ENCODE data around the gene SUPT16H. TPM values are rescaled to one million over a fixed set of nuclear protein-coding genes. Genes with fewer than 3 reads are reported as not detected.
A peak's percentile ranks its signal among the peaks of the same experiment; 100 is the strongest.
"Not testable (repeated sequence)": the region's sequence is repeated elsewhere in the genome, so short reads cannot be mapped to it uniquely, and the experiment has no call there.

The SUPT16H gene
- polyA plus RNA-seq, 3 donors = 136 to 166 (median 145) TPM

GRCh38 chr14:21317398-21317797, 66.4 kb downstream of the SUPT16H start:
- no peak for DNase-seq (ENCODE audit: extremely low read depth in 1 of 11, low read depth in 9 of 11, low spot score in 4 of 11)

DNA sequence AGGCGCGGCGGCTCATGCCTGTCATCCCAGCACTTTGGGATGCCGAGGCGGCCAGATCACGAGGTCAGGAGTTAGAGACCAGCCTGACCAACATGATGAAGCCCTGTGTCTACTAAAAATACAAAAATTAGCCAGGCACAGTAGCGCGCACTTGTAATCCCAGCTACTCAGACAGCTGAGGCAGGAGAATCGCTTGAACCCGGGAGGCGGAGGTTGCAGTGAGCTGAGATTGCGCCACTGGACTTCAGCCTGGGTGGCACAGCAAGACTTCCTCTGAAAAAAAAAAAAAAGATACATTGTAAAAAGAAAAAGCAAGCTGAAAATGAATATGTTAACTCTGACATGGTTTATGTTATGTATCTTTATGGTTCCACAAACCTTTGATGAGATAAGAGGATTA, 70.3 kb downstream of the SUPT16H start:
- no peak for DNase-seq (ENCODE audit: extremely low read depth in 1 of 11, low read depth in 9 of 11, low spot score in 4 of 11)

DNA sequence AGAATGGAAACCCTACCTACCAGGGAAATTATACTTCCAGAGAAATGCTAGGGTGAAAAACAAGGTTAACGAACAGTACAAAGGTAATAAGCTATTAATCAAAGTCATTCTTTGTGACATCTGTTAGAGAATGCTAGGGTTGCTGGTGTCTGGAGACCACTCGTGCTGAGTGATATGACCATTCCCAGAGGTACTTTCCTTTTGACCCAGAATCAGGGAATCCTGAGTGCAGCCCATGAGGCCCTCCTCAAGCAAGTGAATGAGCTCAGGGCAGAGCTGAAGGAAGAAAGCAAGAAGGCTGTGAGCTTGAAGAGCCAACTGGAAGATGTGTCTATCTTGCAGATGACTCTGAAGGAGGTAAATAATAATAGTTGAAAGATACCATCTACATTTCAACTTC, 72.2 kb downstream of the SUPT16H start:
- DNase-seq (ENCODE audit: extremely low read depth in 1 of 11, low read depth in 9 of 11, low spot score in 4 of 11) = no peak

GRCh38 chr14:21309956-21310355, 73.9 kb downstream of the SUPT16H start:
- no peak for DNase-seq (ENCODE audit: extremely low read depth in 1 of 11, low read depth in 9 of 11, low spot score in 4 of 11)

DNA sequence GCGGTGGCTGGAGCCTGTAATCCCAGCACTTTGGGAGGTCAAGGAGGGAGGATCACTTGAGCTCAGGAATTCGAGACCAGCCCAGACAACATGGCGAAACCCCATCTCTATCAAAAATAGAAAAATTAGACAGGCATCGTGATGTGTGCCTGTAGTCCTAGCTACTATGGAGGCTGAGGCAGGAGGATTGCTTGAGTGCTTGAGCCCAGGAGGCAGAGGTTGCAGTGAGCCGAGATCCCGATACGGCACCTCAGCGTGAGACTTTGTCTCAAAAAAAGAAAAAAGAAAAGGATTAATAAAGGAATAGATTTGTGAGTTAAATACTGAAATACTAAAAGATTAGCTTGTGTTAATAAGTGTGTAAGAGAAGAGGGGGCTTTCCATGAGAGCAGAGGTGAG, 74.6 kb downstream of the SUPT16H start:
- no peak for DNase-seq (ENCODE audit: extremely low read depth in 1 of 11, low read depth in 9 of 11, low spot score in 4 of 11)

- peak; percentile 55 to 91 (median 71) for DNase-seq (ENCODE audit: extremely low read depth in 1 of 11, low read depth in 9 of 11, low spot score in 4 of 11)
These were observed 75.2 kb downstream of the SUPT16H start for GRCh38 chr14:21308479-21309237.

- no peak for DNase-seq (ENCODE audit: extremely low read depth in 1 of 11, low read depth in 9 of 11, low spot score in 4 of 11)
These were observed 75.7 kb downstream of the SUPT16H start for GRCh38 chr14:21308132-21308478.

GRCh38 chr14:21307637-21308036, 76.2 kb downstream of the SUPT16H start:
- DNase-seq (ENCODE audit: extremely low read depth in 1 of 11, low read depth in 9 of 11, low spot score in 4 of 11) = no peak

DNA sequence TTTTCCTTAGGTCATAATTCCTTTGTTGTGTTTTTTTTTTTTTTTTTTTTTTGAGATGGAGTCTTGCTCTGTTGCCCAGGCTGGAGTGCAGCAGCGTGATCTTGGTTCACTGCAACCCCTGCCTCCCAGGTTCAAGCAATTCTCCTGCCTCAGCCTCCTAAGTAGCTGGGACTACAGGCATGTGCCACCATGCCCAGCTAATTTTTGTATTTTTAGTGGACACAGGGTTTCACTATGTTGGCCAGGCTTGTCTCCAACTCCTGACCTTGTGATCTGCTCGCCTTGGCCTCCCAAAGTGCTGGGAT, 81.0 kb downstream of the SUPT16H start:
- DNase-seq (ENCODE audit: extremely low read depth in 1 of 11, low read depth in 9 of 11, low spot score in 4 of 11) = not testable (repeated sequence)

- peak in 2 of 11 donors; percentile 5 to 17 for DNase-seq (ENCODE audit: extremely low read depth in 1 of 11, low read depth in 9 of 11, low spot score in 4 of 11)
These were observed 81.6 kb downstream of the SUPT16H start for GRCh38 chr14:21302013-21302835.

Other genes with a start within 250 kb of the SUPT16H start
- gene OR5AU1, start 228.0 kb downstream of the SUPT16H start, polyA plus RNA-seq (ENCODE audit: insufficient read length in 3 of 3) = under 1 TPM; 0.03 to 0.05 (median 0.03) TPM
- gene HNRNPC, start 114.6 kb downstream of the SUPT16H start, polyA plus RNA-seq (ENCODE audit: insufficient read length in 3 of 3) = 1,000 to 10,000 TPM in 1 of 3 donors, 100 to 1,000 TPM in 2; 833 to 1,041 (median 977) TPM
- gene RPGRIP1, start 103.9 kb downstream of the SUPT16H start, polyA plus RNA-seq (ENCODE audit: insufficient read length in 3 of 3) = under 1 TPM; 0.36 to 0.42 (median 0.40) TPM
- gene CHD8, start 72.1 kb upstream of the SUPT16H start, polyA plus RNA-seq (ENCODE audit: insufficient read length in 3 of 3) = 10 to 100 TPM; 72.1 to 81.9 (median 81.6) TPM
- 10 to 100 TPM; 38.7 to 43.7 (median 42.4) TPM for gene RAB2B, start 92.9 kb upstream of the SUPT16H start, polyA plus RNA-seq (ENCODE audit: insufficient read length in 3 of 3)
- 10 to 100 TPM; 59.1 to 61.8 (median 61.0) TPM for gene TOX4, start 93.2 kb upstream of the SUPT16H start, polyA plus RNA-seq (ENCODE audit: insufficient read length in 3 of 3)
- gene METTL3, start 127.3 kb upstream of the SUPT16H start, polyA plus RNA-seq (ENCODE audit: insufficient read length in 3 of 3) = 100 to 1,000 TPM in 1 of 3 donors, 10 to 100 TPM in 2; 87.1 to 106 (median 94.4) TPM
- 10 to 100 TPM; 54.7 to 72.9 (median 67.9) TPM for gene SALL2, start 142.3 kb upstream of the SUPT16H start, polyA plus RNA-seq (ENCODE audit: insufficient read length in 3 of 3)
- gene OR10G3, start 196.1 kb upstream of the SUPT16H start, polyA plus RNA-seq (ENCODE audit: insufficient read length in 3 of 3) = under 1 TPM in 2 of 3 donors, not detected in 1; 0.08 to 0.11 TPM

Measured in renal cortex interstitium (tissue), 11 donors.